Neuronal stem cell (in vitro differentiated cells): ENCODE data around the gene SLC26A11.

Source experiments
- DNase-seq: peaks from one replicate; pipeline ENCODE4 v3.0.0-alpha.2; 2013; ENCODE audit warnings: low spot score
- H2AFZ ChIP-seq: one replicate; pipeline ENCODE4 v1.6.1; 2013; ENCODE audit warnings: mild to moderate bottlenecking, low read length, inconsistent platforms
- H2AK5ac ChIP-seq: 2 replicates; pipeline ENCODE4 v1.6.1; 2013; ENCODE audit warnings: low read depth, mild to moderate bottlenecking, inconsistent platforms, low read length, moderate library complexity, mixed read lengths
- H2BK120ac ChIP-seq: 2 replicates; pipeline ENCODE4 v1.6.1; 2013; ENCODE audit warnings: low read depth, mild to moderate bottlenecking, inconsistent platforms, low read length, moderate library complexity, mixed read lengths
- H2BK12ac ChIP-seq: one replicate; pipeline ENCODE4 v1.6.1; 2013; ENCODE audit warnings: low read length, inconsistent platforms
- H2BK15ac ChIP-seq: 2 replicates; pipeline ENCODE4 v1.6.1; 2013; ENCODE audit warnings: mild to moderate bottlenecking, low read length, inconsistent platforms, mixed read lengths
- H2BK5ac ChIP-seq: one replicate; pipeline ENCODE4 v1.6.1; 2013; ENCODE audit warnings: inconsistent platforms, mild to moderate bottlenecking, low read length, moderate library complexity
- H3K14ac ChIP-seq: one replicate; pipeline ENCODE4 v1.6.1; 2013; ENCODE audit warnings: low read length, inconsistent platforms
- H3K18ac ChIP-seq: 2 replicates; pipeline ENCODE4 v1.6.1; 2013; ENCODE audit warnings: low read length, inconsistent platforms
- H3K23ac ChIP-seq: 2 replicates; pipeline ENCODE4 v1.6.1; 2013; ENCODE audit warnings: low read depth, mild to moderate bottlenecking, mixed read lengths, low read length, inconsistent platforms; ENCODE audit not compliant: poor library complexity
- H3K27ac ChIP-seq: replicated peaks from 3 replicates; pipeline ENCODE4 v1.5.1; 2013; ENCODE audit warnings: low read length, inconsistent platforms
- H3K27me3 ChIP-seq, 3 experiments: 2 replicates each; pipeline ENCODE4 v1.6.1; 2013; ENCODE audit warnings: low read length in 3 of 3, mild to moderate bottlenecking in 2 of 3, inconsistent platforms in 1 of 3, low read depth in 1 of 3, mixed read lengths in 1 of 3, moderate library complexity in 1 of 3; ENCODE audit not compliant: control insufficient read depth in 3 of 3, insufficient read depth in 3 of 3
- H3K36me3 ChIP-seq, 2 donors: replicated peaks in 1 of 2; 2 replicates each; pipeline ENCODE4 v1.6.1; 2013; ENCODE audit warnings: low read length in 2 of 2; ENCODE audit not compliant: control insufficient read depth in 2 of 2, insufficient read depth in 2 of 2
- H3K4ac ChIP-seq: 2 replicates; pipeline ENCODE4 v1.6.1; 2013; ENCODE audit warnings: inconsistent platforms, mild to moderate bottlenecking, low read length, moderate library complexity
- H3K4me1 ChIP-seq, 2 donors: 1 replicate in 1 of 2; 2 replicates in 1 of 2; pipeline ENCODE4 v1.6.1; 2013; ENCODE audit warnings: low read length in 2 of 2, low read depth in 1 of 2; ENCODE audit not compliant: control insufficient read depth in 2 of 2, insufficient read depth in 1 of 2
- H3K4me2 ChIP-seq: one replicate; pipeline ENCODE4 v1.6.1; 2013; ENCODE audit warnings: mild to moderate bottlenecking, low read length, inconsistent platforms; ENCODE audit not compliant: insufficient read depth, poor library complexity, severe bottlenecking
- H3K4me3 ChIP-seq, 2 donors: 2 replicates each; pipeline ENCODE4 v1.5.1; 2013; ENCODE audit warnings: low read length in 2 of 2, mild to moderate bottlenecking in 2 of 2, inconsistent platforms in 1 of 2, moderate library complexity in 1 of 2
- H3K79me1 ChIP-seq: one replicate; pipeline ENCODE4 v1.6.1; 2013; ENCODE audit warnings: low read depth, mild to moderate bottlenecking, inconsistent platforms, low read length, moderate library complexity
- H3K9ac ChIP-seq: one replicate; pipeline ENCODE4 v1.6.1; 2013; ENCODE audit warnings: mild to moderate bottlenecking, low read depth, low read length, inconsistent platforms; ENCODE audit not compliant: poor library complexity
- H3K9me3 ChIP-seq, 2 donors: replicated peaks in 1 of 2; 2 replicates each; pipeline versions ENCODE3 to v1.6.1; 2013; ENCODE audit warnings: low read length in 2 of 2, mild to moderate bottlenecking in 2 of 2, inconsistent platforms in 1 of 2, low read depth in 1 of 2, mixed read lengths in 1 of 2, moderate library complexity in 1 of 2; ENCODE audit not compliant: control insufficient read depth in 2 of 2, insufficient read depth in 1 of 2
- H4K8ac ChIP-seq: one replicate; pipeline ENCODE4 v1.6.1; 2013; ENCODE audit warnings: low read depth, mild to moderate bottlenecking, inconsistent platforms, low read length, moderate library complexity
- H4K91ac ChIP-seq: one replicate; pipeline ENCODE4 v1.6.1; 2013; ENCODE audit warnings: low read length, low read depth, mild to moderate bottlenecking, inconsistent platforms; ENCODE audit not compliant: poor library complexity
- WGBS, 2 donors: extraction: QIAGEN DNeasy Blood & Tissue Kit; methylation state at CpG; one replicate each; pipeline ENCODE4 v1.1.7; 2013; ENCODE audit warnings: missing lambda C conversion rate in 2 of 2, mixed read lengths in 1 of 2; ENCODE audit not compliant: insufficient read length in 2 of 2, insufficient replicate concordance in 1 of 2; ENCODE audit errors: extremely low coverage in 2 of 2; 5-methylcytosine and 5-hydroxymethylcytosine counted together

Gene SLC26A11

GRCh38 chr17:80294653-80295052, 74.4 kb downstream of the SLC26A11 start:
- H3K27ac ChIP-seq = no peak overlapping the region
- no peak overlapping the region for H3K4me2 ChIP-seq
- H3K9ac ChIP-seq = no peak overlapping the region
- H3K4me3 ChIP-seq = no peak overlapping the region
- H3K4me1 ChIP-seq = peaks cover 0 to 12% of the 10 kb centered on the region in 2 donors
- no peak overlapping the region for H2BK5ac ChIP-seq
- H3K18ac ChIP-seq = no peak overlapping the region
- H2BK15ac ChIP-seq = no peak overlapping the region
- no peak overlapping the region for H2AFZ ChIP-seq
- no peak overlapping the region for H2AK5ac ChIP-seq
- H4K91ac ChIP-seq = no peak overlapping the region
- no peak overlapping the region for H2BK12ac ChIP-seq
- H4K8ac ChIP-seq = no peak overlapping the region
- no peaks in the 10 kb centered on the region for H3K27me3 ChIP-seq
- WGBS, 2 donors = no CpG with 5 or more reads among the region's 6 CpGs
- peaks cover 37 to 74% of the 10 kb centered on the region in 2 donors for H3K36me3 ChIP-seq
- peaks cover 2% of the 10 kb centered on the region in 2 donors for H3K9me3 ChIP-seq
- DNase-seq = no peak
- no peak overlapping the region for H3K4ac ChIP-seq
- no peak overlapping the region for H2BK120ac ChIP-seq
- H3K23ac ChIP-seq = peak overlapping the region; percentile 23
- H3K14ac ChIP-seq = peak overlapping the region; percentile 31
- H3K79me1 ChIP-seq = peaks cover 3% of the 10 kb centered on the region

GRCh38 chr17:80295146-80295545, 74.9 kb downstream of the SLC26A11 start:
- Histone ChIP-seq H4K8ac (no peak overlapping the region), H3K36me3 (peaks cover 35 to 74% of the 10 kb centered on the region in 2 donors), H3K9me3 (peaks cover under 1 to 6% of the 10 kb centered on the region in 2 donors), H3K23ac (peak overlapping the region; percentile 39), H2AK5ac (no peak overlapping the region), H3K14ac (no peak overlapping the region), H3K4ac (no peak overlapping the region), H4K91ac (no peak overlapping the region), H3K4me1 (peaks cover 0 to 12% of the 10 kb centered on the region in 2 donors), H3K4me3 (no peak overlapping the region), H2BK15ac (no peak overlapping the region), H3K18ac (no peak overlapping the region), H3K27me3 (no peaks in the 10 kb centered on the region), H2AFZ (no peak overlapping the region), H3K27ac (no peak overlapping the region), H2BK120ac (no peak overlapping the region), H3K4me2 (no peak overlapping the region), H2BK12ac (no peak overlapping the region), H3K79me1 (peaks cover 3% of the 10 kb centered on the region), H2BK5ac (no peak overlapping the region), H3K9ac (peak overlapping the region; percentile 3)
- DNase-seq = no peak
- no CpG with 5 or more reads among the region's 5 CpGs for WGBS, 2 donors

DNA sequence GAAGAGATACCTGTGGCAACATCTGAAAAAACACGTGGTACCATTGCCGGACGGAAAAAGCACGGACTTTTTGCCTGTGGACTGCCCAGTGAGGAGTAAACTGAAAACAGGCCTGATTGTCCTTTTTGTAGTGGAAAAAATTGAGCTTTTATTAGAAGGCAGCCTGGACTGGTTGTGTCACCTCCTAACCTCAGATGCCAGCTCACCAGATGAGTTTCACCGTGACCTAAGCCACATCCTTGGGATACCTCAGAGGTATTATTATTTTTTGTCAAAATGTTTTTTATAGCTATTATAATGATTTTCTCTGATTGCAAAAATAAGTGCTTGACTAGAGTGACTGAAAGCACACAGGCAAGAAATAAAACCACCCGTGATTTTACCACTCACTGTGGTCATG, 75.3 kb downstream of the SLC26A11 start:
- Histone ChIP-seq H3K23ac (no peak overlapping the region), H3K27me3 (no peaks in the 10 kb centered on the region), H2AK5ac (no peak overlapping the region), H2AFZ (no peak overlapping the region), H3K27ac (no peak overlapping the region), H2BK120ac (no peak overlapping the region), H3K4me1 (peaks cover 0 to 12% of the 10 kb centered on the region in 2 donors), H3K79me1 (peaks cover 3% of the 10 kb centered on the region), H3K4me2 (no peak overlapping the region), H3K14ac (no peak overlapping the region), H4K8ac (no peak overlapping the region), H3K18ac (no peak overlapping the region), H2BK12ac (no peak overlapping the region), H2BK5ac (no peak overlapping the region), H3K9me3 (peaks cover 0 to 9% of the 10 kb centered on the region in 2 donors), H3K9ac (no peak overlapping the region), H2BK15ac (no peak overlapping the region), H4K91ac (no peak overlapping the region), H3K4ac (no peak overlapping the region), H3K36me3 (peaks cover 31 to 74% of the 10 kb centered on the region in 2 donors), H3K4me3 (no peak overlapping the region)
- no CpG with 5 or more reads among the region's 6 CpGs for WGBS, 2 donors
- DNase-seq = no peak

- no peak overlapping the region for H3K18ac ChIP-seq
- peaks cover 30 to 68% of the 10 kb centered on the region in 2 donors for H3K36me3 ChIP-seq
- H3K4me3 ChIP-seq = no peak overlapping the region
- no peak overlapping the region for H2BK120ac ChIP-seq
- no peak overlapping the region for H3K4ac ChIP-seq
- H2AFZ ChIP-seq = no peak overlapping the region
- no peak for DNase-seq
- H4K91ac ChIP-seq = no peak overlapping the region
- H2BK5ac ChIP-seq = no peak overlapping the region
- H3K4me1 ChIP-seq = peaks cover 0 to 12% of the 10 kb centered on the region in 2 donors
- no peak overlapping the region for H2AK5ac ChIP-seq
- WGBS, 2 donors = no CpG with 5 or more reads among the region's 14 CpGs
- H3K4me2 ChIP-seq = no peak overlapping the region
- H4K8ac ChIP-seq = no peak overlapping the region
- peaks cover 3% of the 10 kb centered on the region for H3K79me1 ChIP-seq
- H3K27ac ChIP-seq = no peak overlapping the region
- H3K9ac ChIP-seq = no peak overlapping the region
- no peak overlapping the region for H2BK15ac ChIP-seq
- H3K27me3 ChIP-seq = no peaks in the 10 kb centered on the region
- H3K23ac ChIP-seq = peak overlapping the region; percentile 6
- H3K9me3 ChIP-seq = peaks cover 0 to 11% of the 10 kb centered on the region in 2 donors
- no peak overlapping the region for H3K14ac ChIP-seq
- H2BK12ac ChIP-seq = no peak overlapping the region
Observed at GRCh38 chr17:80296221-80296620, 76.0 kb downstream of the SLC26A11 start.
